Measurements from ENCODE around the gene GLTP. TPM values are rescaled to one million over a fixed set of nuclear protein-coding genes. Genes with fewer than 3 reads are reported as not detected.

Gene GLTP
- total and polyA plus RNA-seq, 4 donors, result 31.2 to 49.2 (median 40.8) TPM

- H3K36me3 ChIP-seq (ENCODE audit: control insufficient read depth in 4 of 4, insufficient read depth in 4 of 4, low read length in 4 of 4), result peaks cover 12 to 35% (median 16%) of the 10 kb centered on the region in 4 donors
- no peak overlapping the region for H3K4me3 ChIP-seq
- peaks cover 0 to 28% (median 8%) of the 10 kb centered on the region in 5 donors for H3K4me1 ChIP-seq (ENCODE audit: control insufficient read depth in 5 of 5, insufficient read depth in 5 of 5, low read length in 5 of 5)
- no peak for ATAC-seq (ENCODE audit: insufficient read depth, low FRiP score)
- no peak for TF ChIP-seq CTCF (IDR thresholded peaks at IDR 0.05; ENCODE audit: control extremely low read depth, extremely low read depth)
- no peak overlapping the region for H3K9ac ChIP-seq (ENCODE audit: insufficient read depth in 1 of 2, low read length in 2 of 2)
- WGBS, 2 donors, result 78 to 84% methylated on average over 8 of the region's 8 CpGs
- H3K27ac ChIP-seq (ENCODE audit: low read depth in 1 of 2, low read length in 1 of 2), result no peak overlapping the region
- DNase-seq, result no peak
- no peaks in the 10 kb centered on the region for H3K27me3 ChIP-seq (ENCODE audit: control insufficient read depth in 3 of 3, insufficient read depth in 3 of 3, low read length in 2 of 3)
- H3K9me3 ChIP-seq (ENCODE audit: control insufficient read depth in 4 of 4, insufficient read depth in 3 of 4, low read length in 3 of 4), result no peaks in the 10 kb centered on the region
Measured at GRCh38 chr12:109927622-109928021, 47.3 kb upstream of the GLTP start.

- ATAC-seq (ENCODE audit: insufficient read depth, low FRiP score), result no peak
- Histone ChIP-seq H3K9me3 (ENCODE audit: control insufficient read depth in 4 of 4, insufficient read depth in 3 of 4, low read length in 3 of 4) (no peaks in the 10 kb centered on the region), H3K27me3 (ENCODE audit: control insufficient read depth in 3 of 3, insufficient read depth in 3 of 3, low read length in 2 of 3) (no peaks in the 10 kb centered on the region), H3K27ac (ENCODE audit: low read depth in 1 of 2, low read length in 1 of 2) (no peak overlapping the region), H3K36me3 (ENCODE audit: control insufficient read depth in 4 of 4, insufficient read depth in 4 of 4, low read length in 4 of 4) (peaks cover 5 to 32% (median 9%) of the 10 kb centered on the region in 4 donors), H3K9ac (ENCODE audit: insufficient read depth in 1 of 2, low read length in 2 of 2) (no peak overlapping the region), H3K4me3 (no peak overlapping the region), H3K4me1 (ENCODE audit: control insufficient read depth in 5 of 5, insufficient read depth in 5 of 5, low read length in 5 of 5) (peaks cover 0 to 23% (median 2%) of the 10 kb centered on the region in 5 donors)
- no peak for TF ChIP-seq CTCF (IDR thresholded peaks at IDR 0.05; ENCODE audit: control extremely low read depth, extremely low read depth)
- DNase-seq, result no peak
- WGBS, 2 donors, result 90 to 93% methylated on average over 11 of the region's 11 CpGs
Measured at GRCh38 chr12:109926488-109927210, 46.3 kb upstream of the GLTP start.

GRCh38 chr12:109926016-109926415, 45.7 kb upstream of the GLTP start:
- WGBS, 2 donors, result 97 to 98% methylated on average over 8 of the region's 8 CpGs
- TF ChIP-seq CTCF (IDR thresholded peaks at IDR 0.05; ENCODE audit: control extremely low read depth, extremely low read depth), result no peak
- Histone ChIP-seq H3K4me1 (ENCODE audit: control insufficient read depth in 5 of 5, insufficient read depth in 5 of 5, low read length in 5 of 5) (peaks cover 0 to 17% (median 0%) of the 10 kb centered on the region in 5 donors), H3K9ac (ENCODE audit: insufficient read depth in 1 of 2, low read length in 2 of 2) (no peak overlapping the region), H3K9me3 (ENCODE audit: control insufficient read depth in 4 of 4, insufficient read depth in 3 of 4, low read length in 3 of 4) (no peaks in the 10 kb centered on the region), H3K27me3 (ENCODE audit: control insufficient read depth in 3 of 3, insufficient read depth in 3 of 3, low read length in 2 of 3) (no peaks in the 10 kb centered on the region), H3K4me3 (no peak overlapping the region), H3K27ac (ENCODE audit: low read depth in 1 of 2, low read length in 1 of 2) (no peak overlapping the region), H3K36me3 (ENCODE audit: control insufficient read depth in 4 of 4, insufficient read depth in 4 of 4, low read length in 4 of 4) (peaks cover 3 to 26% (median 6%) of the 10 kb centered on the region in 4 donors)
- no peak for DNase-seq
- ATAC-seq (ENCODE audit: insufficient read depth, low FRiP score), result no peak

Data from lung (tissue), 12 donors.